ENCODE data around the gene LRP1-AS.

- TF ChIP-seq EZH2 (IDR thresholded peaks at IDR 0.05) (no peak), POLR2A (IDR thresholded peaks at IDR 0.05; ENCODE audit: borderline replicate concordance, extremely low read depth, insufficient read depth, insufficient read length) (no peak), RAD21 (IDR thresholded peaks at IDR 0.05; ENCODE audit: low read depth) (no peak), POLR2AphosphoS5 (IDR thresholded peaks at IDR 0.05; ENCODE audit: low read depth, low read length) (no peak), CTCF (IDR thresholded peaks at IDR 0.05 in 2 of 3, conservative IDR thresholded peaks at IDR 0.05 in 1 of 3; ENCODE audit: borderline replicate concordance in 1 of 3, insufficient read depth in 1 of 3, low read depth in 2 of 3, low read length in 2 of 3) (no peak)
Observed at GRCh38 chr12:57106021-57106708, 41.3 kb downstream of the LRP1-AS start.

Measured in HCT116 (cell line).